SHP77 treated with DMSO at 0.1 percent for 48 hours (cell line): Measurements from ENCODE around the gene REG1A.

Experiments used
- DNase-seq: peaks from one replicate; lab custom pipeline; 2025; lab: John Stamatoyannopoulos, UW

The REG1A gene

DNA sequence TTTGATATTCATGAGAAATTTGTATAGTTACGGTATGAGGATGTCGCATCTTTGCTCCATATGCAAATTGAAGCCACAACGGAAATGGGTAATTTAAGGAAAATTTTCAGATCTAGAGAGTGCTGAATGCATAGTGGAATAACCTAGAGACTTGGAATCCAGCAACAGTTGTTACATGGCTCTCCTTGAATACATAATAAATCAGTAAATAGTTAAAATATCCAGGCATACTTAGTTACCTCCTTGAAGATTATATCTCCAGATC, 5.4 kb downstream of the REG1A start:
- no peak for DNase-seq

DNA sequence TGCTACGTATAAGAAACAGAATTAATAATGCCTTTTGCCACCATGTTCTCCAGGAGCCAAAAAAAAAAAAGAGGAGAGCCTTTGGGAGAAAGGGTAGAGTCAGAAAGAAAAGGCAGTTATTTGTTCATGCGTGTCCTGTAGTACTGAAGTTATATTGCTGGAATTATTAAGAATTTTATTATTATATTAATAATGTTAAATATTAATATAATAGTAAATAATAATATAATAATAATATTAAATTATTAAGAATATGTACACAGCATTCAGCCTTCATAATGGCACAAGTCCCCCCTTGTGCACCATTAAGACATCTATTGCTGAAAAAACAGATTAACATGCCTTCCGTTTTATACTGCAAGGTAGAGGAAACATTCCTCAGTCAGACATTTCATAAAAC, 8.1 kb downstream of the REG1A start:
- DNase-seq: no peak

DNA sequence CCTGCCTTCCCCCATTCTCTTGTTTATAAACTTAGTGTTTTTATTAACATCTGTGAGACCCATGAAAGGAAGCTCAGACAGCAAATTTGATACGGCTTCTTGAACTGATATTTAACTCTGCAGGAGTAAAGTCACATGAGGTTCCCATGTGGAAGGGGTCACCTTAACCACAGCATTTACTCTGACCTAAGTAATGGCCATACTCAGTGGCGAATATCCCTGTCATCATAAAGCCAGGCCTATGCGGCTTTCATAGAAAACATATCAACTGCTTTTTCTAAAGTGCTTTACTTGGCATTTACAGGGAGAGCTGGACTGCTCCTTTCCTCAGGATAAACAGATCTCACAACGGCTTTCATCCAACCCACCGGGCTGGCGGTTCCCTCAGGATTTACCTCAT, 9.0 kb downstream of the REG1A start:
- no peak for DNase-seq

DNA sequence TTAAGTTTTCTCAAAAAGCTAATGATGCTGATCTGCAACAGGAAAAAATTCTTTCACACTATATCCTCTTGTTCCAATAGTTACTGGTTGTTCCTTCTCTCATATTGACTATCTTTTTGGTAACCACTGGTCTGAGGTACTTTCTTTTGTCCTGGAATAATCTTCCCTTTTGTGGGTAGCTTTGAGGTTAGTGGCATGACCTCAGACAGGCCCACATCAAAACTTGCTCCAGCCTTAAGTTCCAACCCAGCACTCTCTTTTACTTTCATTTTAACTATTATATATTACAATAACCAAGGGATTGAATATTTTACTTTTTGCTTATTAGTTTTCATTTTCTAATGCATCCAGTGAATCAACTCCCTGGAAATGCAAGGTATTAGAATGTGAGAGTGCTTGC, 9.5 kb downstream of the REG1A start:
- no peak for DNase-seq

DNA sequence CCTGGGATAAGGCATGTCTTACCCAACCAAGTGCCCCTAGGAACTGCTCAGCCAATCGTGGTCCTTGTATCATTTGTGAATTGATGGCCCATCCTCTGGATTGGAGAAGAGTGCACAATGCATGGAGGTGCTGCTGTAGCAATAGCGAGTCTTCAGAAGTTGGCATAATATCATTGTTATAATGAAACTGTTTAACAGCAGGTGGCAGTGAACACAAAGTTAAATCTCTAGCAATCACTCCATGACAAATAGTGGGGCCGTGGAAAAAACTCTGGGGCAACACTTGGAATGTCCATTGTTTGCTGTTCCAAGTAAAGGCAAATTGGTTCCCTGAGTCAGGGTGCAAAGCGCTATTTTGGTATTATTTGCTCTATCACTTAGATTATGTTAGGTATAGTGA, 11.4 kb downstream of the REG1A start:
- DNase-seq: no peak

DNA sequence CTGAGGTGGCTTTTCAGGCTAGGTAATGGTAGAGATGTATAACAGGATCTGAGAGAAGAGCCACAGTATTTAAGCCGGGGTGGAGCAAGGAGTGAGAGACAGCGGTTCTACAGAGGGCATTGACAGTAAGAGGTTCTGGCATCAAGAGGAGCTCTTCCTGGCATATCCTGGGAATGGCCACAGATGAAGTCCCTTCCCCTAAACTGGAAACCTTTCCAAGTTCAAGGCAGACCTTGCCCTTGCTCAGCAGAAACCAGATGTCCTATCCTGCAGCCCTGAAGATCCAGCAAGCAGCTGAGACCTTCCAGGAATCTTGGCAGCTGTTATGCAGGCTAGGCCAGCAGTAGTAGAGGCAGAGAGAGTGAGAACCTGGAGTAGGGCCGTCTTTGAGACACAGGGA, 18.1 kb downstream of the REG1A start:
- no peak for DNase-seq

DNA sequence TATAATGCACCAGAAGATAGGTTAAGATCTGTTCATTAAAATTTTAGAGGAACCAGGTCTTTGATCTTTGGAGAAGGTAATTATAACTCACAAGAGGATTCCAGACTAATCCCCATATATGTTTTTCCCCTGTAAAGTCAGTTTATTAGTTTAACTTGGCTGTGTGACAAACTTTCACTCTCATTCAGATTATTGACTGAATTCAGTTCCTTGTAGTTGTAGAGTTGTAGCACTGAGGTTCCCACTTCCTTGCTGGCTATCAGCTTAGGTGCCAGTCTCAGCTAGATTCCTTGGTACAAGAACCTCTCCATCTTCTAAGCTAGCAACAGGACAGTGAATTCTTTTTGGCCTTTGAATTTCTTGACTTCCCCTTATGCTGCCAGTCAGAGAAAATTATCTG, 19.1 kb downstream of the REG1A start:
- no peak for DNase-seq

DNA sequence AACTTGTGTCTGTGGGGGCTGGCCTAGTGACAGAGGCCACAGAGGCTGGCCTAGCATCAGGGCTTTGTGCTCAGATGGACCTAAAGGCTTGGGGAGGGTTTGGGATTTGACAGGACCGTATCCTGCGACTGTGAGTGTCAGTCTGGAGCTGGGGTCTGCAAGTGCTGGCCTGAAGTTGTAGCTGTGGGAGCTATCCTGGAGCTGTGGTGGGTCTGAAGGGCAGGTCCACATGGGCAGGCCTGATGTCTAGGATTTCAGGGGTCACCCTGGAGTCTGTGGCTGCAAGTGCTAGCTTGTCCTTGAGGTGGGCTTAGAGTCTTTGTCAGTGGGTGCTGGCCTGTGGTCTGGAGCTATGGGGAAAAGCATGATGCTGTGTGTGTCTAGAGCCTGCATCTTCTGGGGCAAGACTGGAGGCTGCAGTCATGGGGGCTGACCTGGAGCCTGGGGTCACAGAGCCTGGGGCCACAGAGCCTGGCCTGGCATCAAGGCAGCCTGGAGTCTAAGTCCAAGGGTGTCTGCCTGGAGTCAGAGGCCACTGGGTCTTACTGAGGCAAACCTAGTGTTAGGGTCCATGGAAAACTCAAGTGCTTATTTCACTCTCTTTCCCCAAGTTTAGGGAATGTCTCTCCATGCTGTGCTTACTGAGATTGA, 35.7 kb downstream of the REG1A start:
- no peak for DNase-seq

DNA sequence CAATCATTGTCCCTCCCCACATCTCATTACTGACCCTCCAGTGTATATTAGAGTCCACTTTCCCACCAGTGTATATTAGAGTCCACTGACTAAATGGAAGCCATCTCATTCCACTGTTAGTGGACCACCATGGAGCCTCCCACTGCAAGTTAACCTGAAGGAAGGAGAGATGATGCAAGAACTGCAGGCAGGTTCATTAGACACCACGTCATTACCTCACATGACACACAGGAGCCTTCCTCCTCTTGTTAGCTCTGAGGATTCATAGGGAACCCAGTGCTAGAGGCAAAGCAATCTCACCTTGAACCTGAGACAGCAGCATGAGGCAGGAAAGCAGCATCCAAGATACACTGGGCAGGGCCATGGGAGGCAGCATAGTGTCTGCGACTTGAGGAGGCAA, 38.7 kb downstream of the REG1A start:
- DNase-seq: no peak

DNA sequence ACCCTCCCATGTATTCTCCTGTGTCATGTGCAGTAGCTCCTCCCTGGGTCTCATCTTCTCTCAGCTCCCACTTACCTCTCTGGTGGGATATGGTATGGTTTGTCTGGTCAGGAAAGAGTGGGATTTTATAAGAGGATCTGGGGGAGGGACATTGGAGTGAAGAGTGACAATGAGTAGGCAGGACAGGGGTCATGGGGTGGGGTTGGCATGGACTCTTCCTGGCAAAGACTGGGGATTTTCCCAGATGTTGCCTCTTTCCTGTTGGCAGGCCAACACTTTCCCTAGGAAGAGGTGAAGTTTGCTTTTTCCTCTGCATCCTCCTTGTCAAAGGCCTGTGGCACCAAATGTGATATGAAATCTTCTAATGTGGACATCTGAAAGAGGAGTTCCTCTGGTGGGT, 39.4 kb downstream of the REG1A start, which contains the start of gene REG3A:
Gene REG3A (minus strand): TSS at position 101 of the 400 bp plus-strand sequence. CDS start 348 bp downstream, outside the sequence.
- no peak for DNase-seq

DNA sequence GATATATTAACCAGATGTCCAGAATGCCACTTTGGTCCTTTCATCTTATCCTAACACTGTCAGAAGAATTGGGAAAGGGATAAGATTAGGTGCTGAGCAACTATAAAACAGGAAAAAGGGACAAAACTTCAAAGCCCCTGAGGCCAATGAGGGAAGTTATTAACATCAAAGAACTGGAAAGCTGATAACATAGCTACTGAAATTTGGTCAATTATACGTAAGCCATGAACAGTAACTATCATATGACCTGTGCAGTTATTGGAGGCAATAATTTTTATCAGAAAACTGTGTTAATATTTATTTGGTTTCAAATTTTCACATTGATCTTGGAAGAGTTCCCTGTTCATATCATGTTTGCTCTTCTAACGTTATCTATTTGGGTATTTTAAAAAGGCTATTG, 41.8 kb downstream of the REG1A start:
- DNase-seq: no peak

DNA sequence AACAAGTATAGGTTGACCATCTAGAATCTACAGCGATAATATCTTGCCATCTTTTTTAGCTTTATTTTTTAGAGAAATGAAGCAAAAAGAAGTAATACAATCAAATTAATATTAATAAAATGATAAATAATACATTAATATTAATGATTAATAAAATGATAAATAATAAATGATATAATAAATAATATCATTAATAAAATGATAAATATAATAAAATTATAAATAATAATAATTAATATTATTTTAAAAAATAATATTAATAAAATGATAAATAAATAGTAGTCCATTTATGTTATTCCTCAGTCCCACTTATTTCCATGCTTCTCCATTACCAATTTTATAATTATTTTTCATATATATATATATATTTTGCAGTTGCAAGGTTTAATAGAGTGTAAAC, 42.5 kb downstream of the REG1A start:
- DNase-seq: no peak

DNA sequence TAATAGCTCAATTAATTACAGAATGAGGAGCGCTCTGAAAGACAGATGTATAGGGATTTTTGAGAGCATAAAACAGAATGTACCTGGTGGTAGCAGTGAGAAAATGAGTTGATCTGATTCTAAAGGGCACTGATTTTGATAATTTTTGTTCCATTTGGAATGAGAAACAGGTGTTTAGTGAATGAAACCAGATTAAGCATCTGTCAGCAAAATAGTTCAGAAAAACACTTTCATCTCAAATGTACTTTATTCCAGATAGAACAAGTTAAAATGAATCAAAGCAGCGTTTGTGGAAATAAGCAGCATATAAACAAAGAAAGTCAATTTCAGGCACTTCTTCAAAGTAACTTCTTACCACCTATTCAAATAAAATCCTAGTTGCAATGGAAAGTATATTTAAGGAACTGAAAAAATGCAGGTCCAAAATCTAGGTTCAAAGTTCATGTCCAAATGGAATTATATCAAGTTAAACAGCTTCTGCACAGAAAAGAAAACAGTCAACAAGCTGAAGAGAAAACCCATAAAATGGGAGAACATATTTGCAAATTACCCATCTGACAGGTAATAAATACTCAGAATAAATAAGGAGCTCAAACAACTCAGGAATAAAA, 51.2 kb downstream of the REG1A start:
- DNase-seq: no peak
